ENCODE measurements around the gene GRB7.
A peak's percentile ranks its signal among the peaks of the same experiment; 100 is the strongest.
"Not testable (repeated sequence)": the region's sequence is repeated elsewhere in the genome, so short reads cannot be mapped to it uniquely, and the experiment has no call there.

GRB7 gene

GRCh38 chr17:39722965-39723848 is 14.5 kb upstream of the GRB7 start:
- Histone ChIP-seq H3K9ac (ENCODE audit: low read depth, low read length) (no peak overlapping the region), H3K4me3 (ENCODE audit: low read length) (no peak overlapping the region), H3K36me3 (ENCODE audit: insufficient read depth, low read depth, low read length) (peaks cover 97% of the 10 kb centered on the region), H3K27me3 (ENCODE audit: insufficient read depth, low read length) (no peaks in the 10 kb centered on the region), H3K27ac (ENCODE audit: low read length) (no peak overlapping the region), H3K9me3 (ENCODE audit: insufficient read depth, low read depth, low read length) (no peaks in the 10 kb centered on the region), H3K4me1 (ENCODE audit: insufficient read depth, low read length) (peaks cover 3% of the 10 kb centered on the region; the same call in 1 of the 2 replicates)

- Histone ChIP-seq H3K4me1 (ENCODE audit: insufficient read depth, low read length) (peaks cover 8% of the 10 kb centered on the region; the same call in 1 of the 2 replicates), H3K27me3 (ENCODE audit: insufficient read depth, low read length) (no peaks in the 10 kb centered on the region), H3K36me3 (ENCODE audit: insufficient read depth, low read depth, low read length) (peaks cover 93% of the 10 kb centered on the region), H3K4me3 (ENCODE audit: low read length) (no peak overlapping the region), H3K9me3 (ENCODE audit: insufficient read depth, low read depth, low read length) (no peaks in the 10 kb centered on the region), H3K27ac (ENCODE audit: low read length) (no peak overlapping the region), H3K9ac (ENCODE audit: low read depth, low read length) (no peak overlapping the region)
These were observed 13.0 kb upstream of the GRB7 start for GRCh38 chr17:39724731-39725130.

GRCh38 chr17:39725923-39726322 is 11.8 kb upstream of the GRB7 start:
- not testable (repeated sequence) for H3K27me3 ChIP-seq (ENCODE audit: insufficient read depth, low read length); H3K9me3 ChIP-seq (ENCODE audit: insufficient read depth, low read depth, low read length); H3K27ac ChIP-seq (ENCODE audit: low read length)

GRCh38 chr17:39726617-39727016 is 11.1 kb upstream of the GRB7 start:
- Histone ChIP-seq H3K27ac (ENCODE audit: low read length) (no peak overlapping the region), H3K4me3 (ENCODE audit: low read length) (no peak overlapping the region), H3K9me3 (ENCODE audit: insufficient read depth, low read depth, low read length) (no peaks in the 10 kb centered on the region), H3K9ac (ENCODE audit: low read depth, low read length) (no peak overlapping the region), H3K36me3 (ENCODE audit: insufficient read depth, low read depth, low read length) (peaks cover 75% of the 10 kb centered on the region), H3K27me3 (ENCODE audit: insufficient read depth, low read length) (no peaks in the 10 kb centered on the region), H3K4me1 (ENCODE audit: insufficient read depth, low read length) (peaks cover 11% of the 10 kb centered on the region; the same call in 1 of the 2 replicates)

More at GRCh38 chr17:39725923-39726322, 11.8 kb upstream of the GRB7 start:
- Histone ChIP-seq H3K4me1 (ENCODE audit: insufficient read depth, low read length) (peaks cover 11% of the 10 kb centered on the region; the same call in 1 of the 2 replicates), H3K36me3 (ENCODE audit: insufficient read depth, low read depth, low read length) (peaks cover 81% of the 10 kb centered on the region)
- H3K4me3 ChIP-seq (ENCODE audit: low read length); H3K9ac ChIP-seq (ENCODE audit: low read depth, low read length): not testable (repeated sequence)

- H3K4me3 ChIP-seq (ENCODE audit: low read length): no peak overlapping the region
- no peaks in the 10 kb centered on the region for H3K27me3 ChIP-seq (ENCODE audit: insufficient read depth, low read length)
- H3K4me1 ChIP-seq (ENCODE audit: insufficient read depth, low read length): peaks cover 11% of the 10 kb centered on the region; the same call in 1 of the 2 replicates
- H3K36me3 ChIP-seq (ENCODE audit: insufficient read depth, low read depth, low read length): peaks cover 67% of the 10 kb centered on the region
- H3K9ac ChIP-seq (ENCODE audit: low read depth, low read length): no peak overlapping the region
- no peak overlapping the region for H3K27ac ChIP-seq (ENCODE audit: low read length)
- H3K9me3 ChIP-seq (ENCODE audit: insufficient read depth, low read depth, low read length): no peaks in the 10 kb centered on the region
These were observed 10.2 kb upstream of the GRB7 start for GRCh38 chr17:39727556-39727955.

GRCh38 chr17:39729280-39729851 is 8.4 kb upstream of the GRB7 start:
- Histone ChIP-seq H3K27me3 (ENCODE audit: insufficient read depth, low read length) (no peaks in the 10 kb centered on the region), H3K27ac (ENCODE audit: low read length) (no peak overlapping the region), H3K36me3 (ENCODE audit: insufficient read depth, low read depth, low read length) (peaks cover 49% of the 10 kb centered on the region), H3K9ac (ENCODE audit: low read depth, low read length) (peak overlapping the region; percentile 87; the same call in 1 of the 2 replicates), H3K9me3 (ENCODE audit: insufficient read depth, low read depth, low read length) (no peaks in the 10 kb centered on the region), H3K4me1 (ENCODE audit: insufficient read depth, low read length) (0 out of 2 replicates have a peak, but pooled peaks cover 8% of the 10 kb centered on the region), H3K4me3 (ENCODE audit: low read length) (peak overlapping the region; percentile 89)

- 0 out of 2 replicates have a peak, but pooled peaks cover 8% of the 10 kb centered on the region for H3K4me1 ChIP-seq (ENCODE audit: insufficient read depth, low read length)
- peak within 1 kb of the TSS; percentile 89 for H3K4me3 ChIP-seq (ENCODE audit: low read length)
- peak within 1 kb of the TSS; percentile 91 for H3K27ac ChIP-seq (ENCODE audit: low read length)
- H3K9ac ChIP-seq (ENCODE audit: low read depth, low read length): peak within 1 kb of the TSS; percentile 87
- no peaks in the 10 kb centered on the region for H3K9me3 ChIP-seq (ENCODE audit: insufficient read depth, low read depth, low read length)
- no peaks in the 10 kb centered on the region for H3K27me3 ChIP-seq (ENCODE audit: insufficient read depth, low read length)
- peaks cover 40% of the 10 kb centered on the region for H3K36me3 ChIP-seq (ENCODE audit: insufficient read depth, low read depth, low read length)
These were observed 7.4 kb upstream of the GRB7 start, which contains the start of gene MIEN1 for GRCh38 chr17:39730095-39730921. Gene MIEN1, minus strand, starts transcription at chr17:39730532. Its CDS starts 37 bp downstream, at chr17:39730495.

GRCh38 chr17:39732586-39732985 is 5.2 kb upstream of the GRB7 start:
- Histone ChIP-seq H3K4me1 (ENCODE audit: insufficient read depth, low read length) (peaks cover 12% of the 10 kb centered on the region; the same call in 1 of the 2 replicates), H3K9ac (ENCODE audit: low read depth, low read length) (no peak overlapping the region), H3K36me3 (ENCODE audit: insufficient read depth, low read depth, low read length) (peaks cover 17% of the 10 kb centered on the region; the same call in 1 of the 2 replicates), H3K27me3 (ENCODE audit: insufficient read depth, low read length) (no peaks in the 10 kb centered on the region; the same call in 1 of the 2 replicates), H3K27ac (ENCODE audit: low read length) (no peak overlapping the region), H3K9me3 (ENCODE audit: insufficient read depth, low read depth, low read length) (no peaks in the 10 kb centered on the region), H3K4me3 (ENCODE audit: low read length) (no peak overlapping the region)

- no peak overlapping the region for H3K4me3 ChIP-seq (ENCODE audit: low read length)
- H3K27ac ChIP-seq (ENCODE audit: low read length): no peak overlapping the region
- no peak overlapping the region for H3K9ac ChIP-seq (ENCODE audit: low read depth, low read length)
- H3K9me3 ChIP-seq (ENCODE audit: insufficient read depth, low read depth, low read length): no peaks in the 10 kb centered on the region
- H3K4me1 ChIP-seq (ENCODE audit: insufficient read depth, low read length): peaks cover 12% of the 10 kb centered on the region
- H3K27me3 ChIP-seq (ENCODE audit: insufficient read depth, low read length): peaks cover 9% of the 10 kb centered on the region; the same call in 1 of the 2 replicates
- H3K36me3 ChIP-seq (ENCODE audit: insufficient read depth, low read depth, low read length): no peaks in the 10 kb centered on the region
These were observed 1.9 kb upstream of the GRB7 start for GRCh38 chr17:39735882-39736281.

- Histone ChIP-seq H3K27me3 (ENCODE audit: insufficient read depth, low read length) (peaks cover 9% of the 10 kb centered on the region; the same call in 1 of the 2 replicates), H3K36me3 (ENCODE audit: insufficient read depth, low read depth, low read length) (no peaks in the 10 kb centered on the region), H3K27ac (ENCODE audit: low read length) (no peak overlapping the region), H3K9ac (ENCODE audit: low read depth, low read length) (no peak overlapping the region), H3K4me1 (ENCODE audit: insufficient read depth, low read length) (peaks cover 19% of the 10 kb centered on the region), H3K9me3 (ENCODE audit: insufficient read depth, low read depth, low read length) (no peaks in the 10 kb centered on the region), H3K4me3 (ENCODE audit: low read length) (no peak overlapping the region)
These were observed 1.2 kb upstream of the GRB7 start for GRCh38 chr17:39736319-39737165.

Data from iPS-20b (cell line).